AG04450 (cell line): ENCODE results near the gene LAMA4. TPM values are rescaled to one million over a fixed set of nuclear protein-coding genes. Genes with fewer than 3 reads are reported as not detected.

Source experiments
- CTCF ChIA-PET: fragments of 300-600, 350-600 bp; formaldehyde crosslinking; extraction: SDS; loops from one replicate; lab custom pipeline; 2022; ENCODE audit warnings: antibody characterized with exemption, inconsistent platforms; lab: Charles Lee
- POLR2A ChIA-PET: fragments of 350-600 bp; formaldehyde crosslinking; extraction: SDS; loops from one replicate; lab custom pipeline; 2021; ENCODE audit warnings: antibody characterized with exemption, inconsistent platforms; lab: Yijun Ruan, JAX
- DNase-seq: peaks from one replicate; pipeline ENCODE4 v3.0.0-alpha.2; 2011; ENCODE audit warnings: low read depth, low spot score
- H3K27ac ChIP-seq: one replicate; pipeline ENCODE4 v1.5.1; 2012; ENCODE audit warnings: low read depth, low read length, control low read depth
- H3K27me3 ChIP-seq: one replicate; pipeline ENCODE4 v1.6.0; 2012; ENCODE audit warnings: low read length; ENCODE audit not compliant: control insufficient read depth, insufficient read depth
- H3K4me3 ChIP-seq: 2 replicates; pipeline ENCODE4 v1.5.1; 2011; ENCODE audit warnings: mild to moderate bottlenecking, low read depth, low read length, control low read depth
- H3K9me3 ChIP-seq: 2 replicates; pipeline ENCODE4 v1.5.1; 2012; ENCODE audit warnings: low read length; ENCODE audit not compliant: control insufficient read depth, insufficient read depth
- CTCF ChIP-seq: IDR thresholded peaks from 2 replicates; pipeline ENCODE4 v1.5.1; 2011; ENCODE audit warnings: low read depth, low read length, control low read depth, inconsistent platforms
- polyA plus RNA-seq: library from polyadenylated mRNA; depleted of rRNA; stranded (reverse); fragments of >200 nt; gene quantifications from 2 replicates; pipeline ENCODE4 v1.2.3, GENCODE V29; 2011

The LAMA4 gene
- polyA plus RNA-seq, 1 experiment, result 246 TPM

- H3K27ac ChIP-seq, result peak overlapping the region; percentile 94
- peak; percentile 69 for DNase-seq
- H3K4me3 ChIP-seq, result no peak overlapping the region
Observed at GRCh38 chr6:112298021-112298745, 43.8 kb upstream of the LAMA4 start.

GRCh38 chr6:112296694-112297093 is 42.3 kb upstream of the LAMA4 start:
- ChIA-PET CTCF (interaction anchor here (0.7 to 2.6 kb wide), 7 partner anchors 9 to 116 kb away, joined by 4 to 8 read pairs (median 4); partner anchors contain the start of gene LAMA4), POLR2A (no interaction called here)

More at GRCh38 chr6:112298021-112298745, 43.8 kb upstream of the LAMA4 start:
- Histone ChIP-seq H3K9me3 (no peaks in the 10 kb centered on the region), H3K27me3 (no peaks in the 10 kb centered on the region)
- POLR2A ChIA-PET, result interaction anchor here (0.7 to 1.7 kb wide), 4 partner anchors 19 to 115 kb away, joined by 3 read pairs; no protein-coding TSS in a partner anchor
- CTCF ChIA-PET, result interaction anchor here (0.8 kb wide), 1 partner anchor 13 kb away, joined by 3 read pairs; no protein-coding TSS in a partner anchor
- no peak for TF ChIP-seq CTCF

GRCh38 chr6:112296122-112296521 is 41.8 kb upstream of the LAMA4 start:
- TF ChIP-seq CTCF, result peak; percentile 59
- no peak overlapping the region for H3K27ac ChIP-seq
- POLR2A ChIA-PET, result no interaction called here
- H3K27me3 ChIP-seq, result no peaks in the 10 kb centered on the region
- no peaks in the 10 kb centered on the region for H3K9me3 ChIP-seq
- no peak for DNase-seq
- no peak overlapping the region for H3K4me3 ChIP-seq
- CTCF ChIA-PET, result interaction anchor here (0.6 to 2.6 kb wide), 12 partner anchors 8 to 116 kb away, joined by 3 to 8 read pairs (median 4); partner anchors contain the start of gene LAMA4

More at GRCh38 chr6:112296694-112297093, 42.3 kb upstream of the LAMA4 start:
- DNase-seq, result no peak
- TF ChIP-seq CTCF, result no peak
- Histone ChIP-seq H3K9me3 (no peaks in the 10 kb centered on the region), H3K4me3 (no peak overlapping the region), H3K27me3 (no peaks in the 10 kb centered on the region), H3K27ac (no peak overlapping the region)

GRCh38 chr6:112291161-112291762 is 36.9 kb upstream of the LAMA4 start:
- TF ChIP-seq CTCF, result no peak
- CTCF ChIA-PET, result no interaction called here

More at GRCh38 chr6:112291161-112291762, 36.9 kb upstream of the LAMA4 start:
- no peaks in the 10 kb centered on the region for H3K27me3 ChIP-seq
- H3K9me3 ChIP-seq, result no peaks in the 10 kb centered on the region
- DNase-seq, result no peak
- POLR2A ChIA-PET, result no interaction called here
- no peak overlapping the region for H3K27ac ChIP-seq
- no peak overlapping the region for H3K4me3 ChIP-seq
